Non-pigmented ciliary epithelial cell (primary cell): ENCODE results near the gene LRRC1.
"Not testable (repeated sequence)": the region's sequence is repeated elsewhere in the genome, so short reads cannot be mapped to it uniquely, and the experiment has no call there.

Experiments used
- DNase-seq: peaks from one replicate; pipeline ENCODE4 v3.0.0-alpha.2; 2010; ENCODE audit warnings: low read depth

Gene LRRC1

GRCh38 chr6:53794720-53795339 is at the start of gene LRRC1:
LRRC1 (plus strand) TSS chr6:53795005; CDS start chr6:53795257, 252 bp downstream.
- DNase-seq, result no peak

- no peak for DNase-seq
These were observed 48.2 kb upstream of the LRRC1 start for GRCh38 chr6:53746442-53747103.

GRCh38 chr6:53750052-53750650 is 44.7 kb upstream of the LRRC1 start:
- DNase-seq, result no peak

GRCh38 chr6:53751417-53751816 is 43.4 kb upstream of the LRRC1 start:
- no peak for DNase-seq

- no peak for DNase-seq
These were observed 42.4 kb upstream of the LRRC1 start for GRCh38 chr6:53752440-53752839.

GRCh38 chr6:53752856-53753255 is 41.9 kb upstream of the LRRC1 start:
- no peak for DNase-seq

- DNase-seq, result no peak
These were observed 40.5 kb upstream of the LRRC1 start for GRCh38 chr6:53754330-53754729.

- no peak for DNase-seq
These were observed 38.4 kb upstream of the LRRC1 start for GRCh38 chr6:53756396-53756795.

GRCh38 chr6:53758496-53758895 is 36.3 kb upstream of the LRRC1 start:
- DNase-seq, result no peak

- no peak for DNase-seq
These were observed 33.8 kb upstream of the LRRC1 start for GRCh38 chr6:53761036-53761435.

- no peak for DNase-seq
These were observed 29.5 kb upstream of the LRRC1 start for GRCh38 chr6:53765270-53765669.

GRCh38 chr6:53766930-53767329 is 27.9 kb upstream of the LRRC1 start:
- no peak for DNase-seq

GRCh38 chr6:53767941-53768340 is 26.9 kb upstream of the LRRC1 start:
- DNase-seq, result no peak

GRCh38 chr6:53768636-53769035 is 26.2 kb upstream of the LRRC1 start:
- no peak for DNase-seq

- no peak for DNase-seq
These were observed 24.0 kb upstream of the LRRC1 start for GRCh38 chr6:53770780-53771249.

- DNase-seq, result no peak
These were observed 22.8 kb upstream of the LRRC1 start for GRCh38 chr6:53771785-53772624.

GRCh38 chr6:53773044-53773696 is 21.6 kb upstream of the LRRC1 start:
- DNase-seq, result no peak

GRCh38 chr6:53776152-53776551 is 18.7 kb upstream of the LRRC1 start:
- DNase-seq, result not testable (repeated sequence)

GRCh38 chr6:53784991-53785390 is 9.8 kb upstream of the LRRC1 start:
- DNase-seq, result not testable (repeated sequence)

GRCh38 chr6:53786832-53787231 is 8.0 kb upstream of the LRRC1 start:
- no peak for DNase-seq

GRCh38 chr6:53790886-53791285 is 3.9 kb upstream of the LRRC1 start:
- no peak for DNase-seq

GRCh38 chr6:53792016-53792415 is 2.8 kb upstream of the LRRC1 start:
- no peak for DNase-seq
